NCI-H2227 (cell line): ENCODE data around the gene MAPK7.

Experiments
- DNase-seq: peaks from one replicate; lab custom pipeline; 2025; ENCODE audit not compliant: unreplicated experiment; lab: John Stamatoyannopoulos, UW

MAPK7 gene

GRCh38 chr17:19392303-19392702 lies 14.0 kb downstream of the MAPK7 start:
- DNase-seq: no peak

- DNase-seq: no peak
Measured at GRCh38 chr17:19397556-19398041, 19.3 kb downstream of the MAPK7 start.

GRCh38 chr17:19398301-19399181 lies 20.2 kb downstream of the MAPK7 start:
- DNase-seq: no peak

- no peak for DNase-seq
Measured at GRCh38 chr17:19399750-19400450, 21.6 kb downstream of the MAPK7 start.

GRCh38 chr17:19401321-19402010 lies 23.2 kb downstream of the MAPK7 start:
- DNase-seq: no peak

- DNase-seq: no peak
Measured at GRCh38 chr17:19402171-19402570, 23.9 kb downstream of the MAPK7 start.

GRCh38 chr17:19403021-19403420 lies 24.7 kb downstream of the MAPK7 start:
- DNase-seq: no peak

- no peak for DNase-seq
Measured at GRCh38 chr17:19404264-19404663, 26.0 kb downstream of the MAPK7 start.

GRCh38 chr17:19405114-19405513 lies 26.8 kb downstream of the MAPK7 start:
- no peak for DNase-seq

- DNase-seq: no peak
Measured at GRCh38 chr17:19407601-19408345, 29.5 kb downstream of the MAPK7 start.

- DNase-seq: no peak
Measured at GRCh38 chr17:19408346-19408710, 30.0 kb downstream of the MAPK7 start.

- no peak for DNase-seq
Measured at GRCh38 chr17:19409066-19409465, 30.8 kb downstream of the MAPK7 start.

- no peak for DNase-seq
Measured at GRCh38 chr17:19409509-19409908, 31.2 kb downstream of the MAPK7 start.

GRCh38 chr17:19410091-19410490 lies 31.8 kb downstream of the MAPK7 start:
- DNase-seq: no peak

GRCh38 chr17:19410875-19411620 lies 32.8 kb downstream of the MAPK7 start, which contains the start of gene RNF112:
TSS of gene RNF112 (plus strand) at chr17:19411232. CDS start at chr17:19411409, 177 bp downstream.
- DNase-seq: peak; percentile 60

- peak; percentile 13 for DNase-seq
Measured at GRCh38 chr17:19411631-19412030, 33.3 kb downstream of the MAPK7 start.

GRCh38 chr17:19412510-19412909 lies 34.2 kb downstream of the MAPK7 start:
- DNase-seq: no peak

GRCh38 chr17:19412984-19413383 lies 34.7 kb downstream of the MAPK7 start:
- DNase-seq: no peak

- no peak for DNase-seq
Measured at GRCh38 chr17:19413761-19414160, 35.5 kb downstream of the MAPK7 start.
